ENCODE measurements around the gene MPPE1.

- no peak for TF ChIP-seq E2F5 (CRISPR knock-in tag; IDR thresholded peaks at IDR 0.05)
- no peak for TF ChIP-seq MCM3 (IDR thresholded peaks at IDR 0.05)
- no peak for TF ChIP-seq ZNF324 (CRISPR knock-in tag; IDR thresholded peaks at IDR 0.05)
- TF ChIP-seq TFE3 (CRISPR knock-in tag; IDR thresholded peaks at IDR 0.05) = no peak
- no peak for TF ChIP-seq EZH2 (IDR thresholded peaks at IDR 0.05; ENCODE audit: borderline replicate concordance, low read depth, low read length)
- TF ChIP-seq REST (IDR thresholded peaks at IDR 0.05; ENCODE audit: borderline replicate concordance) = peak; percentile 4; the same call in 1 of the 2 replicates
- no peak for TF ChIP-seq REST (CRISPR knock-in tag; IDR thresholded peaks at IDR 0.05; ENCODE audit: low read depth)
- no peak for TF ChIP-seq CHD2 (IDR thresholded peaks at IDR 0.05; ENCODE audit: low read depth, low read length)
- TF ChIP-seq FOXJ3 (CRISPR knock-in tag; IDR thresholded peaks at IDR 0.05) = no peak
- TF ChIP-seq GTF3C2 (IDR thresholded peaks at IDR 0.05; ENCODE audit: borderline replicate concordance, extremely low read depth, insufficient read length) = no peak
- TF ChIP-seq ELF4 (CRISPR knock-in tag; IDR thresholded peaks at IDR 0.05) = 0 out of 2 replicates have a peak, but pooled peaks have one; percentile 25
These were observed 50.8 kb downstream of the MPPE1 start for GRCh38 chr18:11857177-11857887.
